SK-N-DZ (cell line): ENCODE measurements around the gene DAAM2.

Experiments
- DNase-seq: peaks from one replicate; pipeline ENCODE4 v3.0.0-alpha.2; 2015; ENCODE audit warnings: low spot score

DAAM2 gene

GRCh38 chr6:39885691-39886090 lies 93.5 kb downstream of the DAAM2 start:
- DNase-seq: no peak

- DNase-seq: no peak
These were observed 94.7 kb downstream of the DAAM2 start for GRCh38 chr6:39886871-39887270.

- no peak for DNase-seq
These were observed 95.7 kb downstream of the DAAM2 start for GRCh38 chr6:39887692-39888450.

- no peak for DNase-seq
These were observed 97.1 kb downstream of the DAAM2 start for GRCh38 chr6:39889229-39889628.

- DNase-seq: no peak
These were observed 99.2 kb downstream of the DAAM2 start for GRCh38 chr6:39891353-39891752.

GRCh38 chr6:39891976-39892375 lies 99.8 kb downstream of the DAAM2 start:
- DNase-seq: no peak

- DNase-seq: no peak
These were observed 100.4 kb downstream of the DAAM2 start for GRCh38 chr6:39892490-39893129.

- DNase-seq: no peak
These were observed 101.1 kb downstream of the DAAM2 start for GRCh38 chr6:39893286-39893685.

GRCh38 chr6:39896701-39897100 lies 104.5 kb downstream of the DAAM2 start:
- no peak for DNase-seq

- no peak for DNase-seq
These were observed 105.5 kb downstream of the DAAM2 start for GRCh38 chr6:39897698-39898097.

- DNase-seq: no peak
These were observed 106.4 kb downstream of the DAAM2 start for GRCh38 chr6:39898625-39899024.

- no peak for DNase-seq
These were observed 107.5 kb downstream of the DAAM2 start for GRCh38 chr6:39899554-39900295.

GRCh38 chr6:39901116-39901655 lies 109.0 kb downstream of the DAAM2 start:
- no peak for DNase-seq

- DNase-seq: no peak
These were observed 109.5 kb downstream of the DAAM2 start for GRCh38 chr6:39901670-39902069.

GRCh38 chr6:39902136-39902535 lies 110.0 kb downstream of the DAAM2 start:
- DNase-seq: no peak

- DNase-seq: no peak
These were observed 110.8 kb downstream of the DAAM2 start for GRCh38 chr6:39902786-39903465.

GRCh38 chr6:39903656-39904055 lies 111.5 kb downstream of the DAAM2 start:
- DNase-seq: no peak

- DNase-seq: no peak
These were observed 112.9 kb downstream of the DAAM2 start for GRCh38 chr6:39904946-39905639.

GRCh38 chr6:39905640-39905975 lies 113.4 kb downstream of the DAAM2 start:
- no peak for DNase-seq

GRCh38 chr6:39906318-39906761 lies 114.2 kb downstream of the DAAM2 start:
- no peak for DNase-seq
